ENCODE measurements around the gene COL8A1.

The COL8A1 gene

GRCh38 chr3:99781761-99782160, 143.4 kb downstream of the COL8A1 start:
- ATAC-seq = no peak

GRCh38 chr3:99783011-99783573, 144.7 kb downstream of the COL8A1 start:
- peak; percentile 72 for ATAC-seq
- no peak for TF ChIP-seq TSHZ2 (CRISPR knock-in tag; IDR thresholded peaks at IDR 0.05)
- no peak for TF ChIP-seq ARNTL (CRISPR knock-in tag; IDR thresholded peaks at IDR 0.05; ENCODE audit: borderline replicate concordance, low read depth)
- TF ChIP-seq CREB5 (CRISPR knock-in tag; IDR thresholded peaks at IDR 0.05; ENCODE audit: low read depth) = no peak
- TF ChIP-seq ZNF565 (CRISPR knock-in tag; conservative IDR thresholded peaks at IDR 0.05; ENCODE audit: low read depth) = no peak
- no peak for TF ChIP-seq POU6F1 (CRISPR knock-in tag; IDR thresholded peaks at IDR 0.05; ENCODE audit: borderline replicate concordance, low read depth)
- TF ChIP-seq CSRNP3 (CRISPR knock-in tag; IDR thresholded peaks at IDR 0.05) = no peak
- TF ChIP-seq ZNF8 (CRISPR knock-in tag; IDR thresholded peaks at IDR 0.05) = no peak
- no peak for TF ChIP-seq ZFP30 (CRISPR knock-in tag; IDR thresholded peaks at IDR 0.05)
- no peak for TF ChIP-seq RARB (CRISPR knock-in tag; IDR thresholded peaks at IDR 0.05)
- TF ChIP-seq PATZ1 (CRISPR knock-in tag; IDR thresholded peaks at IDR 0.05; ENCODE audit: borderline replicate concordance) = no peak
- TF ChIP-seq BACH2 (CRISPR knock-in tag; IDR thresholded peaks at IDR 0.05; ENCODE audit: borderline replicate concordance) = no peak
- TF ChIP-seq ZFP3 (CRISPR knock-in tag; IDR thresholded peaks at IDR 0.05) = no peak
- TF ChIP-seq TOX (CRISPR knock-in tag; IDR thresholded peaks at IDR 0.05; ENCODE audit: borderline replicate concordance) = no peak
- TF ChIP-seq PPARA (CRISPR knock-in tag; IDR thresholded peaks at IDR 0.05; ENCODE audit: borderline replicate concordance) = no peak
- TF ChIP-seq ZNF70 (CRISPR knock-in tag; IDR thresholded peaks at IDR 0.05) = no peak

More at GRCh38 chr3:99781761-99782160, 143.4 kb downstream of the COL8A1 start:
- no peak for TF ChIP-seq POU6F1 (CRISPR knock-in tag; IDR thresholded peaks at IDR 0.05; ENCODE audit: borderline replicate concordance, low read depth)
- no peak for TF ChIP-seq GLIS3 (CRISPR knock-in tag; IDR thresholded peaks at IDR 0.05)
- no peak for TF ChIP-seq ZFP30 (CRISPR knock-in tag; IDR thresholded peaks at IDR 0.05)
- no peak for TF ChIP-seq CSDC2 (CRISPR knock-in tag; IDR thresholded peaks at IDR 0.05)
- no peak for TF ChIP-seq OSR1 (CRISPR knock-in tag; IDR thresholded peaks at IDR 0.05)
- TF ChIP-seq ZNF565 (CRISPR knock-in tag; conservative IDR thresholded peaks at IDR 0.05; ENCODE audit: low read depth) = no peak
- TF ChIP-seq RARB (CRISPR knock-in tag; IDR thresholded peaks at IDR 0.05) = no peak

All from SK-N-SH treated with all-trans-retinoic acid at 6 μM for 48 hours (cell line).